Colonic mucosa (tissue), 4 donors: ENCODE results near the gene PCDHGA12. TPM values are rescaled to one million over a fixed set of nuclear protein-coding genes. Genes with fewer than 3 reads are reported as not detected.
A peak's percentile ranks its signal among the peaks of the same experiment; 100 is the strongest.

ENCODE experiments used
- DNase-seq: peaks from one replicate; pipeline ENCODE4 v3.0.0-alpha.2; 2020
- H3K27ac ChIP-seq: fragments of 200-600 bp; one replicate; pipeline ENCODE4 v1.8.0; 2021
- H3K27me3 ChIP-seq: fragments of 200-600 bp; one replicate; pipeline ENCODE4 v1.8.0; 2021
- H3K36me3 ChIP-seq: fragments of 200-600 bp; one replicate; pipeline ENCODE4 v1.8.0; 2021
- H3K4me1 ChIP-seq: fragments of 200-600 bp; one replicate; pipeline ENCODE4 v1.8.0; 2021; ENCODE audit warnings: mild to moderate bottlenecking
- H3K4me3 ChIP-seq: fragments of 200-600 bp; one replicate; pipeline ENCODE4 v1.8.0; 2021
- H3K9ac ChIP-seq, 2 donors: one replicate each; pipeline ENCODE4 v1.7.0; 2013; ENCODE audit warnings: control low read depth in 2 of 2, low read depth in 2 of 2, low read length in 2 of 2
- H3K9me3 ChIP-seq: fragments of 200-600 bp; one replicate; pipeline ENCODE4 v1.8.0; 2021
- CTCF ChIP-seq: fragments of 200-600 bp; IDR thresholded peaks from one replicate; pipeline ENCODE4 v1.8.0; 2022; ENCODE audit warnings: antibody characterized with exemption, mild to moderate bottlenecking
- intact Hi-C: fragments of 100-400 bp; cut with DNase I; formaldehyde crosslinking; loops from one replicate; pipeline ENCODE4 v1.14.1; 2022
- total RNA-seq, 2 donors: library from RNA; stranded (reverse); fragmentation: NEBNext Ultra II Directional in 1 of 2; extraction: Animal tissue kit (Norgen Biotek cat#: 25700) in 1 of 2; gene quantifications; one replicate each; pipeline ENCODE4 v1.2.1, GENCODE V29; 2021
- donor health status: healthy.
- donor health status: DM: no; HTN: no; CAD: no.
- donor health status: DM: no; HTN: no; CAD: no.

Gene PCDHGA12
- total RNA-seq, 2 donors from 2014 or later: 1.0 to 1.5 TPM

- no peak for DNase-seq
- TF ChIP-seq CTCF: no peak
Measured at GRCh38 chr5:141439411-141440141, 9.3 kb downstream of the PCDHGA12 start.

GRCh38 chr5:141440341-141440740 lies 10.0 kb downstream of the PCDHGA12 start:
- no peak for TF ChIP-seq CTCF
- Histone ChIP-seq H3K9me3 (no peaks in the 10 kb centered on the region), H3K4me3 (no peak overlapping the region), H3K27me3 (no peaks in the 10 kb centered on the region), H3K27ac (no peak overlapping the region), H3K9ac (no peak overlapping the region), H3K36me3 (no peaks in the 10 kb centered on the region), H3K4me1 (no peaks in the 10 kb centered on the region)
- intact Hi-C loops: no loop called here
- no peak for DNase-seq

More at GRCh38 chr5:141439411-141440141, 9.3 kb downstream of the PCDHGA12 start:
- H3K27me3 ChIP-seq: no peaks in the 10 kb centered on the region
- H3K4me1 ChIP-seq: no peaks in the 10 kb centered on the region
- H3K36me3 ChIP-seq: no peaks in the 10 kb centered on the region
- no peaks in the 10 kb centered on the region for H3K9me3 ChIP-seq
- H3K9ac ChIP-seq: no peak overlapping the region
- intact Hi-C loops: no loop called here
- no peak overlapping the region for H3K4me3 ChIP-seq
- no peak overlapping the region for H3K27ac ChIP-seq

- H3K4me3 ChIP-seq: no peak overlapping the region
- DNase-seq: no peak
- no peaks in the 10 kb centered on the region for H3K9me3 ChIP-seq
- TF ChIP-seq CTCF: no peak
- H3K27me3 ChIP-seq: no peaks in the 10 kb centered on the region
- intact Hi-C loops: no loop called here
- no peaks in the 10 kb centered on the region for H3K4me1 ChIP-seq
- no peak overlapping the region for H3K9ac ChIP-seq
- H3K27ac ChIP-seq: no peak overlapping the region
- H3K36me3 ChIP-seq: no peaks in the 10 kb centered on the region
Measured at GRCh38 chr5:141441571-141442170, 11.4 kb downstream of the PCDHGA12 start.

- intact Hi-C loops: no loop called here
- H3K9ac ChIP-seq: no peak overlapping the region
- no peaks in the 10 kb centered on the region for H3K36me3 ChIP-seq
- H3K27me3 ChIP-seq: no peaks in the 10 kb centered on the region
- no peaks in the 10 kb centered on the region for H3K9me3 ChIP-seq
- H3K27ac ChIP-seq: no peak overlapping the region
- no peak for TF ChIP-seq CTCF
- H3K4me3 ChIP-seq: no peak overlapping the region
- no peak for DNase-seq
- no peaks in the 10 kb centered on the region for H3K4me1 ChIP-seq
Measured at GRCh38 chr5:141465351-141465750, 35.0 kb downstream of the PCDHGA12 start.

GRCh38 chr5:141475625-141476131 lies 45.4 kb downstream of the PCDHGA12 start, which contains the start of gene PCDHGC3:
PCDHGC3 (plus strand) TSS chr5:141475966; CDS start chr5:141476117, 151 bp downstream.
- no peaks in the 10 kb centered on the region for H3K4me1 ChIP-seq
- intact Hi-C loops: loop anchor here (5.0 kb wide), 1 partner anchor 42 kb away; no protein-coding TSS in a partner anchor
- peak within 1 kb of the TSS; percentile 46 for H3K4me3 ChIP-seq
- peak within 1 kb of the TSS; percentile 55 for H3K27ac ChIP-seq
- no peaks in the 10 kb centered on the region for H3K9me3 ChIP-seq
- DNase-seq: peak; percentile 90
- no peaks in the 10 kb centered on the region for H3K27me3 ChIP-seq
- peak; percentile 26 for TF ChIP-seq CTCF
- H3K36me3 ChIP-seq: no peaks in the 10 kb centered on the region
- peak within 1 kb of the TSS; percentile 72 to 79 for H3K9ac ChIP-seq
